Raji (cell line): ENCODE data around the gene SPRYD7.

Experiments
- POLR2A ChIP-seq: IDR thresholded peaks from 2 replicates; pipeline ENCODE4 v1.6.1; 2011; ENCODE audit warnings: low read depth, low read length, control low read depth; ENCODE audit not compliant: insufficient read depth

Gene SPRYD7

GRCh38 chr13:49938921-49939320 is 2.8 kb upstream of the SPRYD7 start:
- no peak for TF ChIP-seq POLR2A

DNA sequence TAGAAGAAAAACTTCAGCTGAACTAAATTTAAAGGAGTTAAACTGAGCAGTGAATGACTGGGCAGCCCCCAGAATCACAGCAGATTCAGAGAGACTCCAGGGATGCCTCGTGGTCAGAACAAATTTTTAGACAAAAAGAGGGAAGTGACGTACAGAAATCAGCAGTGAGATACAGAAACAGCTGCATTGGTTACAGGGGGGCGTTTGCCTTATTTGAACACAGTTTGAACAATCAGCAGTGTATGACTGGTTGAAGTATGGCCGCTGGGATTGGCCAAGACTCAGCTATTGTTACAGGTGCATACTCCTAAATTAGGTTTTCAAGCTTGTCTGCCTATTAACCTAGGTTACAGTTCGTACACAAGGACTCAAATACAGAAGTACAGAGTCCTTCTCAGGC is 2.2 kb upstream of the SPRYD7 start:
- peak; percentile 32; the same call in 1 of the 2 replicates for TF ChIP-seq POLR2A

GRCh38 chr13:49936968-49937273 is 781 bp upstream of the SPRYD7 start:
- TF ChIP-seq POLR2A: no peak

- TF ChIP-seq POLR2A: no peak; the same call in 1 of the 2 replicates
Observed at GRCh38 chr13:49935171-49936074, 717 bp downstream of the SPRYD7 start.

DNA sequence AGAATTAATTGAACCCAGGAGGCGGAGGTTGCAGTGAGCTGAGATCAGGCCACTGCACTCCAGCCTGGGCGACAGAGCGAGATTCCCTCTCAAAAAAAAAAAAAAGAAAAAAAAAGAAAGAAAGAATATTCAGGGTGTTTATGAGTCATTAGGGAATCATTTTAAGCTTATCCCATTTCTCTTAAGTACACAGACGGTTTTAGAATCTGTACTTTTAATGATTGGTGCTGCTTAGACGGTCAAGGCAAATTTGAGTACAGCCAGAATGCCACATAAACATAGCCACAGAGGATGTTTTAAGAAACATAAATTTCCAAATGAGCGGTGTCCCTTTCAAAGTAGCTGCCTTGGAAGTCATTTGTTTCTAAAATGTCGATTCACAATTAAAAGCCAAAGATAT is 2.6 kb downstream of the SPRYD7 start:
- TF ChIP-seq POLR2A: no peak

DNA sequence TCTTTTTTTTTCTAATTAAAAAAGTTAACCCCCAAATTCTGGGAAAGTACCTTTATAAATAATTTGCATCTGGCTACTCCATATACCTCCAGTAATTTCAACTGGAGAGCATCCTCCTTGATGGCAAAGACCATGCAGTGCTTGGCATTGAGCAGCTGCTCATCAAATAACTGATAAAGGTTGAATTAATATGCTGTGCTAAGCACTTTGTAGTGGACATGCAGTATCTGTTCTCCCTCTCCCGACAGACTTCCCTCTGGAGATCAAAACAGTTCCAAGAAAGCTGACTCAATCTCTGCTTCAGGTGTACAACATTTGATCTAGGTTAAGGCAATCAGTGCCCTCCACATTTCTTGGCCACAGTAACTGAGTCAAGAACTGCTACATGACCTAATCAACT is 3.3 kb downstream of the SPRYD7 start:
- no peak for TF ChIP-seq POLR2A

DNA sequence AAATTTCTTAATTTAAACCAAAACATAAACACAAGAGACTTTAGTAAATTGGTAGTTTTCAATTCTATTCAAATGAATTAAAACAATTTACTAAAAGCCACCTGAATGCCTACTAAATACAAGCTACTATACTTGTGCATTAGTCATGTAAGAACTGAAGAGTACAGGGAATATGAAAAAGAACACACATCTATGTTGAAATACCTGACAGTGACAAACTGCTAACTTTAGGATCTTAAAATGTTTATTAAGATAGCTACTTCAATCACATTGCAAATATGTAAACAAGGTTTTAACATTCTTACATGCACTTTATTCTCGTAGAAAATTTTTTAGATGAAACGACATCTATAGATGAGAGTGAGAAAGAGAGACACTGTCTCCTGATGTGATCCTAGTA is 4.1 kb downstream of the SPRYD7 start:
- no peak for TF ChIP-seq POLR2A

DNA sequence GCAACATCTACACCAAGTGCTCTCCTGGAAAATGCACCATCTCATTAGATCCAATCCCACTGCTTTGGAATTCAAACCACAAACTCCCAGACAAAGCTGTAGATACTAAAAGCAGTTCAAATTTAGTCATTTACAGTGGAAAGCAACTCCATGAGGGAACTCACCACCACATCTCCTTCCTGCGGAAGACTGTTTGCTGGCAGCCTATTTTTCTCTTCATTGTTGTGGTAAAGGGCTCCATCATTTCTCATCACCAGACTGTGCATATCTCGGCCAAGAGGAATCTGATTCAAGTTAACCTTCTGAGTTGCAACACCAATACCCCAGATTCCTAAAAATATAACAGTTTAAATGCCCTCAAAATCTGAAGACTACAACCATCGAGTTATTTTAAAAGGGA is 8.4 kb downstream of the SPRYD7 start:
- no peak for TF ChIP-seq POLR2A

GRCh38 chr13:49925881-49926418 is 10.2 kb downstream of the SPRYD7 start:
- no peak for TF ChIP-seq POLR2A

DNA sequence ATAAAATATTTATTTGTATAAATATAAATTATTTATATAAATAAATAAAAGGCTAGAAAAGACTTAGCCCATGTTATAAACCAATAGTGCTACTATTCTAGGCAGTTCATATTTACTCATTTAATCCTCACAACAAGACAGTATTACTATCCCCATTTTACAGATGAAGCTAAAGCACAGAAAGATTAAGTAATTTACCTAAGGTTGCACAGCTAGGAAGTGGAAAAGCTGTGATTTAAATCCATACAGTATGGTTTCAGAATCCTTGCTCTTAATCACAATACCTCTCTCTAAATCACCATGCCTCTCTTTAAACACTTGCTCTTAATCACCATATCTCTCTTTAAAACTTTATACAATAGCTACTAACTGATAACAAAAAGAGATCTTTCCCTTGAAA is 13.8 kb downstream of the SPRYD7 start:
- TF ChIP-seq POLR2A: no peak

GRCh38 chr13:49914947-49915346 is 21.2 kb downstream of the SPRYD7 start:
- no peak for TF ChIP-seq POLR2A

GRCh38 chr13:49908637-49909036 is 27.5 kb downstream of the SPRYD7 start:
- TF ChIP-seq POLR2A: no peak

DNA sequence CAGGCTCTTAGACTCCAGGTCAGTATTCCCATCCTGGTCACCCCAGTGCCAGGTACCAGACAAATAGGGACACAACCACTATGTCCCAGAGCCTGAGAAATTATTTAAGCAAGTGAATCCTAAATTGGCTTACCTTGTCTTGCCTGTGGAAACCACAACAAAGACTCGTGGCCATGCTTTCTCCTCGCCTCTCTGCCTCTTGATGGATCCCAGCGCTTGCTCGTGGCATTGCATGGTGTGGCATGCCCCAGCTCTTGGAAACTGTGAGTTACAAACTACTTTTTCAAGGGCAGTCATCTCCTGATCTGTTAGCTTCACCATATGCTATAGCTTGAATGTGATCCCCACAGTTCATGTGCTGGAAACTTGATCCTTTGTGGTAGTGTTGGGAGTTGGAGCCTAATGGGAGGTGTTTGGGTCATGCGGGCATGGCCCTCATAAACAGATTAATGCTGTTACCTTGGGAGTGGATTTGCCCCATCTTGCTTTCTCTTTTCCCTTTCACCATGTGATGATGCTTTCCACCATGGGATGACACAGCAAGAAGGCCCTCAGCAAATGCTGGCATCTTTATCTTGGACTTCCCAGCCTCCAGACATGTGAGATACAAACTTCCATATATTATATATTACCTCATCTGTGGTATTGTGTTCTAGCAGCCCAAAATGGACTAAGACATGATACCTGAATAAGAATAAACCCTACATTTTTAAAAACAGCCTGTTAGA is 31.2 kb downstream of the SPRYD7 start:
- TF ChIP-seq POLR2A: no peak

GRCh38 chr13:49898792-49899191 is 37.3 kb downstream of the SPRYD7 start:
- no peak for TF ChIP-seq POLR2A

- no peak for TF ChIP-seq POLR2A
Observed at GRCh38 chr13:49897713-49898112, 38.4 kb downstream of the SPRYD7 start.

DNA sequence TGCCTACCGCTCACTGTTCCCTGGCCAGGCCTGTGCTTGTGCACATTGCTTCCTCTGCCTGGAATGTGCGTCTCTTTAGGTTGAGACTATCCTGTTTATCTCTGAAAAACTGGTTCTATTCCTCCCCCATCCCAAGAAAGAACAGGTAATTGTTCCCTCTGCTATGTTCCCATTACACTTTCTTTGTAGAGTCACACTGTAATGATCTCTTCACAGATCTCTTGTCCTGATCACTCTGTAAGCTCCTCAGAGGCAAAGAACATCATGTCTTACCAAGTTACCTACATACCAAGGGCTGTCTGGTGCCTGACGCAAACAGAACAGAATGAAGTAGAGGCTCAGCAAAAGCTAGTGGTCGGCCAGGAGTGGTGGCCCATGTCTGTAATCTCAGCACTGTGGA is 40.3 kb downstream of the SPRYD7 start:
- TF ChIP-seq POLR2A: no peak
